TTC549 (cell line): Measurements from ENCODE around the gene RHOC.

Experiments
- FAIRE-seq: peaks from 2 replicates; lab custom pipeline; 2012; peaks lifted over from hg19 to GRCh38; lab: Jason Lieb, UNC

RHOC gene

GRCh38 chr1:112717263-112717873 lies 10.4 kb upstream of the RHOC start:
- FAIRE-seq, result no peak

- no peak for FAIRE-seq
Observed at GRCh38 chr1:112716133-112716720, 9.3 kb upstream of the RHOC start.

- FAIRE-seq, result no peak
Observed at GRCh38 chr1:112715264-112716053, 8.5 kb upstream of the RHOC start, which contains the start of gene PPM1J. TSS of gene PPM1J (minus strand) at chr1:112715332. CDS start at chr1:112715301, 31 bp downstream.

- FAIRE-seq, result no peak
Observed at GRCh38 chr1:112714313-112715263, 7.7 kb upstream of the RHOC start.

- FAIRE-seq, result no peak
Observed at GRCh38 chr1:112713466-112714312, 6.8 kb upstream of the RHOC start.

- no peak for FAIRE-seq
Observed at GRCh38 chr1:112712701-112713128, 5.8 kb upstream of the RHOC start.

- no peak for FAIRE-seq
Observed at GRCh38 chr1:112712191-112712590, 5.3 kb upstream of the RHOC start.

GRCh38 chr1:112711670-112712069 lies 4.7 kb upstream of the RHOC start:
- FAIRE-seq, result no peak

GRCh38 chr1:112711041-112711440 lies 4.1 kb upstream of the RHOC start:
- FAIRE-seq, result no peak

GRCh38 chr1:112710586-112710985 lies 3.7 kb upstream of the RHOC start:
- no peak for FAIRE-seq

GRCh38 chr1:112710159-112710558 lies 3.2 kb upstream of the RHOC start:
- no peak for FAIRE-seq

GRCh38 chr1:112708489-112708888 lies 1.6 kb upstream of the RHOC start:
- no peak for FAIRE-seq

- FAIRE-seq, result no peak
Observed at GRCh38 chr1:112708002-112708448, 1.1 kb upstream of the RHOC start.

GRCh38 chr1:112707221-112708001 lies 484 bp upstream of the RHOC start:
- no peak for FAIRE-seq

- FAIRE-seq, result peak; percentile 71
Observed at GRCh38 chr1:112704934-112705627, 1.8 kb downstream of the RHOC start.

- no peak for FAIRE-seq
Observed at GRCh38 chr1:112704391-112704933, 2.5 kb downstream of the RHOC start.

GRCh38 chr1:112703706-112704105 lies 3.2 kb downstream of the RHOC start:
- FAIRE-seq, result no peak

- no peak for FAIRE-seq
Observed at GRCh38 chr1:112702420-112703261, 4.3 kb downstream of the RHOC start.

GRCh38 chr1:112702067-112702395 lies 4.9 kb downstream of the RHOC start:
- FAIRE-seq, result no peak
